ENCODE data around the gene OSBPL8.
"Not testable (repeated sequence)": the region's sequence is repeated elsewhere in the genome, so short reads cannot be mapped to it uniquely, and the experiment has no call there.

Gene OSBPL8

GRCh38 chr12:76375939-76376338, 183.6 kb downstream of the OSBPL8 start:
- in situ Hi-C loops (cut with HindIII; ENCODE audit: low sequenced_read_pairs), result no loop called here

GRCh38 chr12:76375470-76375869, 184.1 kb downstream of the OSBPL8 start:
- in situ Hi-C loops (cut with HindIII; ENCODE audit: low sequenced_read_pairs), result no loop called here

GRCh38 chr12:76374386-76375020, 185.1 kb downstream of the OSBPL8 start:
- in situ Hi-C loops (cut with HindIII; ENCODE audit: low sequenced_read_pairs), result no loop called here

GRCh38 chr12:76368230-76368629, 191.3 kb downstream of the OSBPL8 start:
- in situ Hi-C loops (cut with HindIII; ENCODE audit: low sequenced_read_pairs), result no loop called here

- in situ Hi-C loops (cut with HindIII; ENCODE audit: low sequenced_read_pairs), result no loop called here
Observed at GRCh38 chr12:76366163-76366562, 193.4 kb downstream of the OSBPL8 start.

- in situ Hi-C loops (cut with HindIII; ENCODE audit: low sequenced_read_pairs), result not testable (repeated sequence)
Observed at GRCh38 chr12:76364131-76364530, 195.4 kb downstream of the OSBPL8 start.

GRCh38 chr12:76360316-76360715, 199.3 kb downstream of the OSBPL8 start:
- in situ Hi-C loops (cut with HindIII; ENCODE audit: low sequenced_read_pairs), result no loop called here

- in situ Hi-C loops (cut with HindIII; ENCODE audit: low sequenced_read_pairs), result no loop called here
Observed at GRCh38 chr12:76356071-76356470, 203.5 kb downstream of the OSBPL8 start.

GRCh38 chr12:76348079-76348901, 211.3 kb downstream of the OSBPL8 start, which contains the start of gene BBS10:
TSS of gene BBS10 (minus strand) at chr12:76348415. CDS start at chr12:76348358, 57 bp downstream.
- in situ Hi-C loops (cut with HindIII; ENCODE audit: low sequenced_read_pairs), result no loop called here

GRCh38 chr12:76346798-76347420, 212.7 kb downstream of the OSBPL8 start:
- in situ Hi-C loops (cut with HindIII; ENCODE audit: low sequenced_read_pairs), result no loop called here

- in situ Hi-C loops (cut with HindIII; ENCODE audit: low sequenced_read_pairs), result no loop called here
Observed at GRCh38 chr12:76346236-76346635, 213.3 kb downstream of the OSBPL8 start.

- in situ Hi-C loops (cut with HindIII; ENCODE audit: low sequenced_read_pairs), result no loop called here
Observed at GRCh38 chr12:76345569-76345968, 214.0 kb downstream of the OSBPL8 start.

- in situ Hi-C loops (cut with HindIII; ENCODE audit: low sequenced_read_pairs), result no loop called here
Observed at GRCh38 chr12:76341436-76342030, 218.0 kb downstream of the OSBPL8 start.

- in situ Hi-C loops (cut with HindIII; ENCODE audit: low sequenced_read_pairs), result no loop called here
Observed at GRCh38 chr12:76340680-76341435, 218.7 kb downstream of the OSBPL8 start.

GRCh38 chr12:76337583-76337982, 222.0 kb downstream of the OSBPL8 start:
- in situ Hi-C loops (cut with HindIII; ENCODE audit: low sequenced_read_pairs), result no loop called here

GRCh38 chr12:76332606-76333005, 227.0 kb downstream of the OSBPL8 start:
- in situ Hi-C loops (cut with HindIII; ENCODE audit: low sequenced_read_pairs), result no loop called here

- in situ Hi-C loops (cut with HindIII; ENCODE audit: low sequenced_read_pairs), result no loop called here
Observed at GRCh38 chr12:76329606-76330005, 230.0 kb downstream of the OSBPL8 start.

- in situ Hi-C loops (cut with HindIII; ENCODE audit: low sequenced_read_pairs), result no loop called here
Observed at GRCh38 chr12:76329159-76329558, 230.4 kb downstream of the OSBPL8 start.

GRCh38 chr12:76319595-76320319, 239.8 kb downstream of the OSBPL8 start:
- in situ Hi-C loops (cut with HindIII; ENCODE audit: low sequenced_read_pairs), result not testable (repeated sequence)
